Ectodermal cell (in vitro differentiated cells): ENCODE measurements around the gene GANC.
"Not testable (repeated sequence)": the region's sequence is repeated elsewhere in the genome, so short reads cannot be mapped to it uniquely, and the experiment has no call there.

ENCODE experiments used
- H3K27ac ChIP-seq: 2 replicates; pipeline ENCODE4 v1.7.0; 2013; ENCODE audit warnings: mild to moderate bottlenecking, low read depth, low read length; ENCODE audit not compliant: insufficient read depth, poor library complexity, severe bottlenecking
- H3K27me3 ChIP-seq: 2 replicates; pipeline ENCODE4 v1.7.0; 2013; ENCODE audit warnings: mild to moderate bottlenecking, low read length; ENCODE audit not compliant: insufficient read depth, control insufficient read depth, poor library complexity, severe bottlenecking
- H3K36me3 ChIP-seq: one replicate; pipeline ENCODE4 v1.7.0; 2013; ENCODE audit warnings: low read length; ENCODE audit not compliant: control insufficient read depth, insufficient read depth
- H3K4me1 ChIP-seq: one replicate; pipeline ENCODE4 v1.7.0; 2013; ENCODE audit warnings: low read length; ENCODE audit not compliant: control insufficient read depth, insufficient read depth
- H3K4me3 ChIP-seq: 2 replicates; pipeline ENCODE4 v1.7.0; 2013; ENCODE audit warnings: low read depth, low read length, control low read depth; ENCODE audit not compliant: insufficient read depth
- H3K9me3 ChIP-seq: 2 replicates; pipeline ENCODE4 v1.7.0; 2013; ENCODE audit warnings: mild to moderate bottlenecking, low read length, moderate library complexity; ENCODE audit not compliant: control insufficient read depth
- WGBS, 2 experiments: methylation state at CpG; one replicate each; pipeline ENCODE4 v1.1.7; 2013; ENCODE audit warnings: missing lambda C conversion rate in 2 of 2; 5-methylcytosine and 5-hydroxymethylcytosine counted together

The GANC gene

GRCh38 chr15:42337104-42337503 lies 64.1 kb downstream of the GANC start:
- not testable (repeated sequence) for H3K27me3 ChIP-seq, H3K4me1 ChIP-seq, H3K36me3 ChIP-seq, H3K4me3 ChIP-seq, H3K9me3 ChIP-seq, H3K27ac ChIP-seq
- WGBS, 2 experiments, result 92 to 94% methylated on average over 2 to 3 of the region's 3 CpGs

- no peaks in the 10 kb centered on the region for H3K4me1 ChIP-seq
- no peaks in the 10 kb centered on the region for H3K9me3 ChIP-seq
- no peaks in the 10 kb centered on the region for H3K36me3 ChIP-seq
- no peaks in the 10 kb centered on the region for H3K27me3 ChIP-seq
- H3K27ac ChIP-seq, result no peak overlapping the region
- H3K4me3 ChIP-seq, result no peak overlapping the region
- WGBS, 2 experiments, result 89 to 94% methylated on average over 2 of the region's 2 CpGs
Observed at GRCh38 chr15:42338500-42338899, 65.5 kb downstream of the GANC start.

GRCh38 chr15:42343596-42344232 lies 70.7 kb downstream of the GANC start:
- no peaks in the 10 kb centered on the region for H3K36me3 ChIP-seq
- no peak overlapping the region for H3K4me3 ChIP-seq

GRCh38 chr15:42344763-42345162 lies 71.8 kb downstream of the GANC start:
- no peaks in the 10 kb centered on the region for H3K4me1 ChIP-seq
- no peaks in the 10 kb centered on the region for H3K36me3 ChIP-seq
- H3K27me3 ChIP-seq, result no peaks in the 10 kb centered on the region
- H3K9me3 ChIP-seq, result no peaks in the 10 kb centered on the region
- no peak overlapping the region for H3K4me3 ChIP-seq
- H3K27ac ChIP-seq, result no peak overlapping the region
- WGBS, 2 experiments, result 95 to 98% methylated on average over 5 of the region's 5 CpGs

More at GRCh38 chr15:42343596-42344232, 70.7 kb downstream of the GANC start:
- H3K4me1 ChIP-seq, result no peaks in the 10 kb centered on the region
- H3K27me3 ChIP-seq, result no peaks in the 10 kb centered on the region
- H3K9me3 ChIP-seq, result no peaks in the 10 kb centered on the region
- 82 to 86% methylated on average over 6 of the region's 6 CpGs for WGBS, 2 experiments
- no peak overlapping the region for H3K27ac ChIP-seq

GRCh38 chr15:42345504-42345903 lies 72.5 kb downstream of the GANC start:
- no peaks in the 10 kb centered on the region for H3K27me3 ChIP-seq
- H3K36me3 ChIP-seq, result no peaks in the 10 kb centered on the region
- H3K27ac ChIP-seq, result no peak overlapping the region
- H3K9me3 ChIP-seq, result no peaks in the 10 kb centered on the region
- H3K4me1 ChIP-seq, result no peaks in the 10 kb centered on the region
- H3K4me3 ChIP-seq, result no peak overlapping the region
- 89 to 94% methylated on average over 2 of the region's 3 CpGs for WGBS, 2 experiments

- H3K4me3 ChIP-seq, result no peak overlapping the region
- no peaks in the 10 kb centered on the region for H3K27me3 ChIP-seq
- no peaks in the 10 kb centered on the region for H3K36me3 ChIP-seq
- WGBS, 2 experiments, result 92 to 95% methylated on average over 5 of the region's 5 CpGs
- no peaks in the 10 kb centered on the region for H3K9me3 ChIP-seq
- no peaks in the 10 kb centered on the region for H3K4me1 ChIP-seq
- H3K27ac ChIP-seq, result no peak overlapping the region
Observed at GRCh38 chr15:42348083-42348482, 75.1 kb downstream of the GANC start.

GRCh38 chr15:42349186-42349585 lies 76.2 kb downstream of the GANC start:
- no peak overlapping the region for H3K27ac ChIP-seq

GRCh38 chr15:42352401-42352800 lies 79.4 kb downstream of the GANC start:
- 94 to 97% methylated on average over 7 of the region's 7 CpGs for whole genome bisulfite sequencing, 2 experiments
- H3K4me3 ChIP-seq, result no peak overlapping the region
- H3K9me3 ChIP-seq, result no peaks in the 10 kb centered on the region
- no peaks in the 10 kb centered on the region for H3K27me3 ChIP-seq
- no peak overlapping the region for H3K27ac ChIP-seq
- H3K36me3 ChIP-seq, result no peaks in the 10 kb centered on the region
- H3K4me1 ChIP-seq, result no peaks in the 10 kb centered on the region

More at GRCh38 chr15:42349186-42349585, 76.2 kb downstream of the GANC start:
- H3K9me3 ChIP-seq, result no peaks in the 10 kb centered on the region
- H3K27me3 ChIP-seq, result no peaks in the 10 kb centered on the region
- no peaks in the 10 kb centered on the region for H3K4me1 ChIP-seq
- no peak overlapping the region for H3K4me3 ChIP-seq
- 85% methylated on average over 2 of the region's 2 CpGs; no CpG with 5 or more reads in 1 of the 2 experiments for WGBS, 2 experiments
- H3K36me3 ChIP-seq, result no peaks in the 10 kb centered on the region

GRCh38 chr15:42353061-42353460 lies 80.1 kb downstream of the GANC start:
- no peak overlapping the region for H3K27ac ChIP-seq
- no peaks in the 10 kb centered on the region for H3K27me3 ChIP-seq
- no peaks in the 10 kb centered on the region for H3K9me3 ChIP-seq
- WGBS, 2 experiments, result 92 to 93% methylated on average over 6 of the region's 6 CpGs
- no peaks in the 10 kb centered on the region for H3K36me3 ChIP-seq
- no peaks in the 10 kb centered on the region for H3K4me1 ChIP-seq
- H3K4me3 ChIP-seq, result no peak overlapping the region

- H3K27me3 ChIP-seq, result no peaks in the 10 kb centered on the region
- H3K9me3 ChIP-seq, result no peaks in the 10 kb centered on the region
- H3K36me3 ChIP-seq, result no peaks in the 10 kb centered on the region
- no peak overlapping the region for H3K27ac ChIP-seq
- WGBS, 2 experiments, result 79 to 81% methylated on average over 2 of the region's 2 CpGs
- no peaks in the 10 kb centered on the region for H3K4me1 ChIP-seq
- no peak overlapping the region for H3K4me3 ChIP-seq
Observed at GRCh38 chr15:42354824-42355223, 81.8 kb downstream of the GANC start.

- Histone ChIP-seq H3K27me3 (no peaks in the 10 kb centered on the region), H3K4me1 (no peaks in the 10 kb centered on the region), H3K36me3 (no peaks in the 10 kb centered on the region), H3K9me3 (no peaks in the 10 kb centered on the region), H3K27ac (no peak overlapping the region), H3K4me3 (no peak overlapping the region)
- WGBS, 2 experiments, result 82 to 93% methylated on average over 6 of the region's 6 CpGs
Observed at GRCh38 chr15:42355291-42355690, 82.3 kb downstream of the GANC start.
